Measurements from ENCODE around the gene BEAN1. TPM values are rescaled to one million over a fixed set of nuclear protein-coding genes. Genes with fewer than 3 reads are reported as not detected.
A peak's percentile ranks its signal among the peaks of the same experiment; 100 is the strongest.

Gene BEAN1
- polyA plus RNA-seq, 3 donors, result 0.12 to 0.81 TPM; not detected in 1

DNA sequence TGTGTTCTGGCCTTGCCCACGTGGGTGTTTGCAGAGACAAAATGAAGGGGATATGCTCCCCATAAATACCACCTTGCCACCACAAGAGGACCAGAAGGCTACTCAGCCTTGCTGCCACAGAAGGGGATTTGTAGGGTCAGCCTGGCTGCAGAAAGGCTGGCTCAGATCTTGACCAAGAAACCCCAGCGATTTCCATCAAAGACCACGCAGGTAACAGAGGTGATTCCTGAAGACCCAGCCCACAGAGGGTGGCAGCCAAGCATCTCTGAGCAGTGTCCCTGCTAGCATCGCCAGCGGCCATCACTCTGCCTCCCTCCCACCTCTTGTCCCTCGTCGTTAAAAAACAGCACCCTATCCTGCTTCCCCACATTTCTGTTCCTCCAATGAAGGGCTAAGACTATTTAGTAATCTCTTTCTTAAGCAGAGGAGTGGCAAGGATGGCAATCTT is 54.9 kb downstream of the BEAN1 start:
- Histone ChIP-seq H3K9ac (ENCODE audit: insufficient read depth, low read length, poor library complexity, severe bottlenecking) (no peak overlapping the region), H3K4me1 (ENCODE audit: control insufficient read depth in 1 of 2, insufficient read depth in 2 of 2, low read length in 2 of 2) (peaks cover 51 to 61% of the 10 kb centered on the region in 2 donors), H3K27ac (ENCODE audit: low read depth in 1 of 2, low read length in 2 of 2) (no peak overlapping the region), H3K4me2 (replicated peaks; ENCODE audit: extremely low read depth, low read length, poor library complexity, severe bottlenecking) (no peak overlapping the region), H3K79me2 (ENCODE audit: insufficient read depth, low read length) (no peaks in the 10 kb centered on the region), H3K27me3 (ENCODE audit: control insufficient read depth in 2 of 2, insufficient read depth in 2 of 2, low read length in 2 of 2) (no peaks in the 10 kb centered on the region), H3K36me3 (replicated peaks in 1 of 2; ENCODE audit: control insufficient read depth in 1 of 2, insufficient read depth in 2 of 2, low read length in 2 of 2) (no peaks in the 10 kb centered on the region), H3K4me3 (replicated peaks in 1 of 3; ENCODE audit: low read depth in 2 of 3, low read length in 3 of 3) (no peak overlapping the region), H3K9me3 (replicated peaks in 1 of 2; ENCODE audit: control insufficient read depth in 1 of 2, insufficient read depth in 1 of 2, low read length in 2 of 2) (no peaks in the 10 kb centered on the region), H2AFZ (ENCODE audit: insufficient read depth, low read depth, low read length, poor library complexity, severe bottlenecking) (no peak overlapping the region), H4K20me1 (ENCODE audit: insufficient read depth, low read length) (no peaks in the 10 kb centered on the region)
- 98% methylated on average over 4 of the region's 7 CpGs for WGBS (ENCODE audit: insufficient coverage)
- Mint-ChIP-seq H3K27me3 (ENCODE audit: low read depth in 3 of 3) (peaks cover 2 to 8% (median 4%) of the 10 kb centered on the region in 3 donors), H3K4me1 (peaks cover 54% of the 10 kb centered on the region), H3K4me3 (no peak overlapping the region), H3K9me3 (peaks cover 0 to 1% (median 0%) of the 10 kb centered on the region in 7 donors), H3K36me3 (peaks cover 7 to 8% of the 10 kb centered on the region in 2 donors), H3K27ac (no peak overlapping the region)
- intact Hi-C loops (cut with micrococcal nuclease), result loop anchor here (5.0 to 10.0 kb wide), 3 partner anchors 35 to 75 kb away; partner anchors contain the start of genes CKLF (in 1 of the 2) and TK2 (in 1 of the 2)
- peak in 1 of 3 donors; percentile 1 for DNase-seq
- TF ChIP-seq, protein P1, sequence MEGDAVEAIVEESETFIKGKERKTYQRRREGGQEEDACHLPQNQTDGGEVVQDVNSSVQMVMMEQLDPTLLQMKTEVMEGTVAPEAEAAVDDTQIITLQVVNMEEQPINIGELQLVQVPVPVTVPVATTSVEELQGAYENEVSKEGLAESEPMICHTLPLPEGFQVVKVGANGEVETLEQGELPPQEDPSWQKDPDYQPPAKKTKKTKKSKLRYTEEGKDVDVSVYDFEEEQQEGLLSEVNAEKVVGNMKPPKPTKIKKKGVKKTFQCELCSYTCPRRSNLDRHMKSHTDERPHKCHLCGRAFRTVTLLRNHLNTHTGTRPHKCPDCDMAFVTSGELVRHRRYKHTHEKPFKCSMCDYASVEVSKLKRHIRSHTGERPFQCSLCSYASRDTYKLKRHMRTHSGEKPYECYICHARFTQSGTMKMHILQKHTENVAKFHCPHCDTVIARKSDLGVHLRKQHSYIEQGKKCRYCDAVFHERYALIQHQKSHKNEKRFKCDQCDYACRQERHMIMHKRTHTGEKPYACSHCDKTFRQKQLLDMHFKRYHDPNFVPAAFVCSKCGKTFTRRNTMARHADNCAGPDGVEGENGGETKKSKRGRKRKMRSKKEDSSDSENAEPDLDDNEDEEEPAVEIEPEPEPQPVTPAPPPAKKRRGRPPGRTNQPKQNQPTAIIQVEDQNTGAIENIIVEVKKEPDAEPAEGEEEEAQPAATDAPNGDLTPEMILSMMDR (IDR thresholded peaks at IDR 0.05), result no peak

DNA sequence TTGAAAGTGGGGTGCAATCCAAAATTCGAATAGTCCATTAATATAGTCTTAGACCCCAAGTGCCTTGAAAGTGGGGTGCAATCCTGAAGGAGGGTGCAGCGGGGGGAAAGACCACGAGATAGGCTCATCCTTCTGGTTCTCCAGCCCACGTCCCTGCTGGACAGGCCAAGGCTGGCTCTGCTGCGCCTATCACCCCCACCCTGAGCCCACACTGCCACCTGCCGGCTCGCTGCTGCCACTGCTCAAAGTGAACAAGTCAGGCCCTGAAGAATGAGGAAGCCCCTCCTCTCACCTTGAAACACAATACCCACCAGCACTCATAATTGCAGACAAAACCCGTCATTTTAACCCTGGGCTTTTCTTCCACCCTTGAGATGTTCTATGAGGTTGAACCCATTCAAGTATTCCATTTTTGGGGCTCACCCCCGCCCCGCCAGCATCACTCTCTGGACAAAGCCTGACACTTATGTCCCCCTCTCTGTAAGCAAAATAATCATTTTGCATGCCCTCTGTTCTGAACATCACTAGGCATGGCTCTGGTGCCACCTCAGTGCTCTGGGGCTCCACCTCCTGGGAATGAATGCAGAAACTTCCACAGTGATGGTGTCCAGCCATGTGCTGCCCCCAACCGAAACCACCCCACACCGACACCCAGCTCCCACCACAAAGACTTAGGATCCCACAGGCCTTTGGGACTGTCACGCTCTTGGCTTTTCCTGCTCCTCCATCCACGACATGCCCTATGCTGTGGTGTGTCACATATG is 56.8 kb downstream of the BEAN1 start:
- H3K9me3 Mint-ChIP-seq, result peaks cover 0 to 2% (median 0%) of the 10 kb centered on the region in 7 donors
- Histone ChIP-seq H3K4me3 (replicated peaks in 1 of 3; ENCODE audit: low read depth in 2 of 3, low read length in 3 of 3) (no peak overlapping the region), H3K27me3 (ENCODE audit: control insufficient read depth in 2 of 2, insufficient read depth in 2 of 2, low read length in 2 of 2) (no peaks in the 10 kb centered on the region), H3K27ac (ENCODE audit: low read depth in 1 of 2, low read length in 2 of 2) (no peak overlapping the region), H3K4me2 (replicated peaks; ENCODE audit: extremely low read depth, low read length, poor library complexity, severe bottlenecking) (no peak overlapping the region), H4K20me1 (ENCODE audit: insufficient read depth, low read length) (no peaks in the 10 kb centered on the region), H2AFZ (ENCODE audit: insufficient read depth, low read depth, low read length, poor library complexity, severe bottlenecking) (no peak overlapping the region), H3K9ac (ENCODE audit: insufficient read depth, low read length, poor library complexity, severe bottlenecking) (no peak overlapping the region), H3K4me1 (ENCODE audit: control insufficient read depth in 1 of 2, insufficient read depth in 2 of 2, low read length in 2 of 2) (peaks cover 59 to 69% of the 10 kb centered on the region in 2 donors), H3K9me3 (replicated peaks in 1 of 2; ENCODE audit: control insufficient read depth in 1 of 2, insufficient read depth in 1 of 2, low read length in 2 of 2) (no peaks in the 10 kb centered on the region), H3K79me2 (ENCODE audit: insufficient read depth, low read length) (no peaks in the 10 kb centered on the region), H3K36me3 (replicated peaks in 1 of 2; ENCODE audit: control insufficient read depth in 1 of 2, insufficient read depth in 2 of 2, low read length in 2 of 2) (no peaks in the 10 kb centered on the region)
- H3K27me3 Mint-ChIP-seq (ENCODE audit: low read depth in 3 of 3), result peaks cover 2 to 4% (median 3%) of the 10 kb centered on the region in 3 donors
- no peak overlapping the region for H3K4me3 Mint-ChIP-seq
- TF ChIP-seq, protein P1 (IDR thresholded peaks at IDR 0.05), result peak; percentile 94
- H3K36me3 Mint-ChIP-seq, result peaks cover 11 to 14% of the 10 kb centered on the region in 2 donors
- 57% methylated on average over 11 of the region's 14 CpGs for WGBS (ENCODE audit: insufficient coverage)
- intact Hi-C loops (cut with micrococcal nuclease), result loop anchor here (5.0 to 10.0 kb wide), 3 partner anchors 33 to 77 kb away; partner anchors contain the start of genes CKLF (in 1 of the 2) and TK2 (in 1 of the 2)
- peak overlapping the region in 3 of 7 donors; percentile 33 to 57 (median 54) for H3K27ac Mint-ChIP-seq
- peaks cover 64% of the 10 kb centered on the region for H3K4me1 Mint-ChIP-seq
- DNase-seq, result peak; percentile 69 to 79 (median 77)
